Measurements from ENCODE around the gene PLEKHG5. TPM values are rescaled to one million over a fixed set of nuclear protein-coding genes. Genes with fewer than 3 reads are reported as not detected.

Gene PLEKHG5
- total and polyA plus RNA-seq, 10 of the 15 experiments (the other 5 are each of a cell fraction or from before 2014, with no cell fraction given) = 0.04 to 1.1 (median 0.18) TPM; not detected in 1

DNA sequence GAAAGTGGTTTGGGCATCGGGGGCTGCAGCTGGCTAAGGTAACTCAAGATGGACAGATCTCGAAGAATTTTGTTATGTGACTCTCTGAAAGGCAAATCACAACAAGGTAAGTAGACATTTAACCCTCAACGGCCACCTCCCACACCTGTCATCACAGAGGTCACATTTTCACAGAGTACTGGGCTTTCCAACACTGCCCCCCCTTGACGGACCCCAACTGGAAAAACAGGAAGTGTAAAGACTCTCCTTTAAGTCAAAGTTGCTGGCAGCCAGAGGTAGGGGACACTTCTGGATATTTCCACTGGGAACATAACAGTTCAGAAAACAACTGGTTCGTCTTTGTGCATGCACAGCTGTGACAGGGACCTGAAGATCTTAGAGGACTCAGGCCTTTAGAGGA, 40.5 kb upstream of the PLEKHG5 start:
- POLR2A ChIA-PET = no interaction called here
- RAD21 ChIA-PET (ENCODE audit: unreplicated experiment) = interaction anchor here (0.6 kb wide), 1 partner anchor 100 kb away, joined by 4 read pairs; no protein-coding TSS in a partner anchor
- Histone ChIP-seq H2AFZ (ENCODE audit: control insufficient read depth, low read depth, low read length) (no peak overlapping the region), H4K20me1 (ENCODE audit: control insufficient read depth, insufficient read depth) (no peaks in the 10 kb centered on the region), H3K9ac (ENCODE audit: control insufficient read depth, insufficient read depth, low read length) (no peak overlapping the region), H3K9me3 (replicated peaks; ENCODE audit: control insufficient read depth, insufficient read depth, low read length) (no peaks in the 10 kb centered on the region), H3K79me2 (ENCODE audit: control insufficient read depth, insufficient read depth, low read length) (no peaks in the 10 kb centered on the region), H3K4me1 (ENCODE audit: control insufficient read depth, insufficient read depth, low read length) (no peaks in the 10 kb centered on the region), H3K36me3 (ENCODE audit: control insufficient read depth in 2 of 2, insufficient read depth in 2 of 2, low read length in 1 of 2) (peaks cover 23 to 25% of the 10 kb centered on the region in 2 experiments), H3K27ac (ENCODE audit: control insufficient read depth, insufficient read depth) (no peak overlapping the region), H3K4me3 (no peak overlapping the region), H3K27me3 (replicated peaks in 1 of 2; ENCODE audit: control insufficient read depth in 2 of 2, insufficient read depth in 2 of 2, low read length in 1 of 2) (no peaks in the 10 kb centered on the region), H3K4me2 (ENCODE audit: control insufficient read depth, insufficient read depth) (no peak overlapping the region)
- TSS peak; percentile 33 for BruUV-seq (replicated peaks)
- 77% methylated on average over 5 of the region's 5 CpGs for WGBS (ENCODE audit: insufficient coverage, insufficient replicate concordance, low lambda C conversion rate, missing lambda C conversion rate)
- CTCF ChIA-PET = no interaction called here
- intact Hi-C loops (cut with micrococcal nuclease; ENCODE audit: unreplicated experiment) = no loop called here
- DNase-seq (ENCODE audit: low read depth, low spot score) = no peak
- in situ Hi-C loops (cut with MboI) = no loop called here
- FAIRE-seq = no peak
- no peak for ATAC-seq
- SMC1A ChIA-PET (ENCODE audit: uncharacterized antibody, unreplicated experiment) = no interaction called here
- TF ChIP-seq, protein P1, sequence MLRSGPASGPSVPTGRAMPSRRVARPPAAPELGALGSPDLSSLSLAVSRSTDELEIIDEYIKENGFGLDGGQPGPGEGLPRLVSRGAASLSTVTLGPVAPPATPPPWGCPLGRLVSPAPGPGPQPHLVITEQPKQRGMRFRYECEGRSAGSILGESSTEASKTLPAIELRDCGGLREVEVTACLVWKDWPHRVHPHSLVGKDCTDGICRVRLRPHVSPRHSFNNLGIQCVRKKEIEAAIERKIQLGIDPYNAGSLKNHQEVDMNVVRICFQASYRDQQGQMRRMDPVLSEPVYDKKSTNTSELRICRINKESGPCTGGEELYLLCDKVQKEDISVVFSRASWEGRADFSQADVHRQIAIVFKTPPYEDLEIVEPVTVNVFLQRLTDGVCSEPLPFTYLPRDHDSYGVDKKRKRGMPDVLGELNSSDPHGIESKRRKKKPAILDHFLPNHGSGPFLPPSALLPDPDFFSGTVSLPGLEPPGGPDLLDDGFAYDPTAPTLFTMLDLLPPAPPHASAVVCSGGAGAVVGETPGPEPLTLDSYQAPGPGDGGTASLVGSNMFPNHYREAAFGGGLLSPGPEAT (IDR thresholded peaks at IDR 0.05; ENCODE audit: low read depth) = no peak
- TF ChIP-seq FOXM1 (IDR thresholded peaks at IDR 0.05; ENCODE audit: low read depth, low read length) (no peak), SMAD5 (IDR thresholded peaks at IDR 0.05; ENCODE audit: low read depth) (no peak), RBBP5 (conservative IDR thresholded peaks at IDR 0.05) (no peak), BMI1 (IDR thresholded peaks at IDR 0.05; ENCODE audit: borderline replicate concordance) (no peak), CHD1 (IDR thresholded peaks at IDR 0.05; ENCODE audit: low read depth, low read length) (no peak), E2F4 (IDR thresholded peaks at IDR 0.05; ENCODE audit: low read depth, low read length) (no peak), FOS (IDR thresholded peaks at IDR 0.05; ENCODE audit: borderline replicate concordance, extremely low read depth, insufficient read length) (no peak), SUPT20H (IDR thresholded peaks at IDR 0.05; ENCODE audit: borderline replicate concordance, control insufficient read depth, low read depth, low read length) (no peak), ZNF384 (IDR thresholded peaks at IDR 0.05; ENCODE audit: borderline replicate concordance, low read depth, low read length) (no peak), RAD21 (IDR thresholded peaks at IDR 0.05; ENCODE audit: insufficient read depth, low read depth, low read length) (no peak), ZNF592 (IDR thresholded peaks at IDR 0.05) (no peak)
- TF ChIP-seq, protein P2, sequence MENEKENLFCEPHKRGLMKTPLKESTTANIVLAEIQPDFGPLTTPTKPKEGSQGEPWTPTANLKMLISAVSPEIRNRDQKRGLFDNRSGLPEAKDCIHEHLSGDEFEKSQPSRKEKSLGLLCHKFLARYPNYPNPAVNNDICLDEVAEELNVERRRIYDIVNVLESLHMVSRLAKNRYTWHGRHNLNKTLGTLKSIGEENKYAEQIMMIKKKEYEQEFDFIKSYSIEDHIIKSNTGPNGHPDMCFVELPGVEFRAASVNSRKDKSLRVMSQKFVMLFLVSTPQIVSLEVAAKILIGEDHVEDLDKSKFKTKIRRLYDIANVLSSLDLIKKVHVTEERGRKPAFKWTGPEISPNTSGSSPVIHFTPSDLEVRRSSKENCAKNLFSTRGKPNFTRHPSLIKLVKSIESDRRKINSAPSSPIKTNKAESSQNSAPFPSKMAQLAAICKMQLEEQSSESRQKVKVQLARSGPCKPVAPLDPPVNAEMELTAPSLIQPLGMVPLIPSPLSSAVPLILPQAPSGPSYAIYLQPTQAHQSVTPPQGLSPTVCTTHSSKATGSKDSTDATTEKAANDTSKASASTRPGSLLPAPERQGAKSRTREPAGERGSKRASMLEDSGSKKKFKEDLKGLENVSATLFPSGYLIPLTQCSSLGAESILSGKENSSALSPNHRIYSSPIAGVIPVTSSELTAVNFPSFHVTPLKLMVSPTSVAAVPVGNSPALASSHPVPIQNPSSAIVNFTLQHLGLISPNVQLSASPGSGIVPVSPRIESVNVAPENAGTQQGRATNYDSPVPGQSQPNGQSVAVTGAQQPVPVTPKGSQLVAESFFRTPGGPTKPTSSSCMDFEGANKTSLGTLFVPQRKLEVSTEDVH (IDR thresholded peaks at IDR 0.05; ENCODE audit: low read depth, partially characterized antibody) = no peak

Measured in GM12878 (cell line).